Raji (cell line): ENCODE results near the gene UBE2S.

Experiments
- POLR2A ChIP-seq: IDR thresholded peaks from 2 replicates; pipeline ENCODE4 v1.6.1; 2011; ENCODE audit warnings: low read depth, low read length, control low read depth; ENCODE audit not compliant: insufficient read depth

The UBE2S gene

DNA sequence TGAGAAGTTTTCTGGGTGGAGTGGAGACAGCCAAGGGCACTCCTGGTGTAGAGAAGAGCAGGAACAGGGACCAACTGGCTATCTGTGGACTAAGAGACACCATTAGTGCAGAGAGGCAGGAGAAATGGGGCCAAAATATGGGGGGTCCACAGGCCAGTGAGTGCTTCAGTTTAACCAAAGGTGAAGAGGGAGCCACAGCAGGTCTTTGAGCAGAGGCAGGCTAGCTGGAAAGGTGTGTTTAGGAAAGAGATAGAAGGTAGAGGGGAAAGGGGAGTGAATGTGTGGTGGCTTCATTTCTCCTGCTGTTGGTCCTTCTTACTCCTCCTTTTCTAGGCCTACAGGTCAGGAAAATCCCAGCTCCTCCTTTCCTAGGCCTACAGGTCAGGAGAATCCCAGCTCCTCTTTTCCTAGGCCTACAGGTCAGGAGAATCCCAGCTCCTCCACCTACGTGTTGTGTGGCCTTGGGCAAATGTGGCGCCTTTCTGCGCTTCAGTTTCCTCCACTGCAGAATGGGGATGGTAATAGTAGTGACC is 25.0 kb downstream of the UBE2S start:
- TF ChIP-seq POLR2A, result no peak

DNA sequence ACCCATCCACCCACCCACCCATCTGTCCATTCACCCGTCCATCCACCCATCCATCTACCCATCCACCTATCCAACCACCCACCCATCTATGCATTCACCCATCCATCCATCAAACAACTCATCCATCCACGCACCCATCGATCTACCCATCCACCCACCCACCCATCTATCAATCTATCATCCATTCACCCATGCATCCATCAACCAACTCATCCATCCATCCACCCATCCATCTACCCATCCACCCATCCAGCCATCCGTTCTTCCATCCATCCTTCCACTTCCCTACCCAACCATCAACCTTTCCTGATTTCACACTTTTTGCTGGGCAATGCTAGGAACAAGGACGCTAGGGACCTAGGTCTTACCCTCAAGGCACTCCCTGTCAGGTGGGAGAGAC is 25.6 kb downstream of the UBE2S start:
- TF ChIP-seq POLR2A, result no peak

DNA sequence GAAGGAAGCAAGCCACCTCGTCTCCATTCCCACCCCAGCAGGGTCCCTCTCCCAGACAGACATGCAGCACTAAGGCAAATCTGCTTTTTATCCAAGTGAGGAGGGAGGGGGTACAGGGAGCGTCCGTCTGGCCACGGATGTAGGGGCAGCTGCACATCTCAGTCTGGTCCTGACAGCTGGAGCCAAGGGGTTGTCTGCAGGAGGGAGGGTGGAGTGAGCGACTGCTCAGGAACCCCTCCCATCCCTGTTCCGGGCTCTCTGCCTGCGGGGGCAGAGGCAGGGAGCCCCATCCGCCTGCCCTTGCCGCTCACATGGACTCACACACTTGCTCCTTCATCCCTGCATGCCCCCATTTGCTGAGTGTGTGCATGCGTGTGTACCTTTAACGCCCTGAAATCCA is 28.4 kb downstream of the UBE2S start:
- no peak for TF ChIP-seq POLR2A

DNA sequence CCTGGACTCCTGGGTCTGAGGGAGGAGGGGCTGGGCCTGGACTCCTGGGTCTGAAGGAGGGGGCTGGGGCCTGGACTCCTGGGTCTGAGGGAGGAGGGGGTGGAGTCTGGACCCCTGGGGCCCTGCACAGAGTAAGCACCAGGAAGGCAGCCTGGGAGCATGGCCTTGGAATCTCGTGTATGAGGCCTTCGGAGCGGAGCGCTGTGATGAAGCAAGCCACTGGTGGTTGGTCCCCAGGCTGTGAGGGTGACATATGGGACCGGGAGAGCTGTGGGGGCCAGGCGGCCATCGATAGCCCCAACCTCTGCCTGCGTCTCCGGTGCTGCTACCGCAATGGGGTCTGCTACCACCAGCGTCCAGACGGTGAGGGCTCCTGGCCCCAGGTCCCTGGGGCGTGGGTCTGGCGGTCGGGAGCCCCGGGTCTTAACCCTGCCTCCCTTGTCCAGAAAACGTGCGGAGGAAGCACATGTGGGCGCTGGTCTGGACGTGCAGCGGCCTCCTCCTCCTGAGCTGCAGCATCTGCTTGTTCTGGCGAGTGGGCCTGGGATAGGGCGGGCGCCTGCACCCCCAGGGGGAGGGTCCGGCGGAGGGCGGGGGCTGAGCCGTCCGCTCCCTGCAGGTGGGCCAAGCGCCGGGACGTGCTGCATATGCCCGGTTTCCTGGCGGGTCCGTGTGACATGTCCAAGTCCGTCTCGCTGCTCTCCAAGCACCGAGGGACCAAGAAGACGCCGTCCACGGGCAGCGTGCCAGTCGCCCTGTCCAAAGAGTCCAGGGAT is 30.0 kb downstream of the UBE2S start:
- no peak for TF ChIP-seq POLR2A

DNA sequence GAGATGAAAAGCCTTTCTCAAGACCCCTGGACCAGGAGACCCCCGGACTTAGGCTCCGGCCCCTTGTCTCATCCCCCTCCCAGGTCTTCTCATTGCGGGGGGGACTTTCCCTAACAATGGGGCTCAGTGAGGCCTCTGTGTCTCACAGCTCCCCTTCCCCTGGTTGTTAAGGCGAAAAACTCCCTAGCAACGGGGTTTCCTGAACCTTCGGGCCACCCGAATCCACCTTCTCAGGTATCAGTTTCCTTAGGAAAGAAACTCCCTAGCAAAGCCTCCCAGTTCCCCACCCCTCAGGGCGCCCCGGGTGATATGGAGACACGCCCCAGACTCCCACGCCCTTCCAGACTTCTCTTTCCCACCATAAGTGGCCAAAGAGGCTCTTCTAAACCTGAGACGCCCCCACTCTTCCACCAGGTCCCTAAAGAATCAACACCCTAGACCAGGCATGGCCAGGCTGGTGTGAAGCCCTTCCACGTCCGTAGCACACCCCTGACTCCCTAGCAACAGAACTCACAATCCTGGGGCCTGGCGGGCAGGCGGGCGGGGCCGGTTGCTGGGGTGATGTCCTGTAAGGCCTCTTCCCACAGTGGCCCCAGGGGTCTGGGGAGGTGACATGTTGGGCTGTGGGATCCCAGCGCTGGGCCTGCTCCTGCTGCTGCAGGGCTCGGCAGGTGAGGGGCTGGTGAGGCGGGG is 31.2 kb downstream of the UBE2S start, which contains the start of gene TMEM190:
TSS of gene TMEM190 (plus strand) at position 586 of the 693 bp plus-strand sequence. CDS start at position 614, 28 bp downstream.
- TF ChIP-seq POLR2A, result no peak

DNA sequence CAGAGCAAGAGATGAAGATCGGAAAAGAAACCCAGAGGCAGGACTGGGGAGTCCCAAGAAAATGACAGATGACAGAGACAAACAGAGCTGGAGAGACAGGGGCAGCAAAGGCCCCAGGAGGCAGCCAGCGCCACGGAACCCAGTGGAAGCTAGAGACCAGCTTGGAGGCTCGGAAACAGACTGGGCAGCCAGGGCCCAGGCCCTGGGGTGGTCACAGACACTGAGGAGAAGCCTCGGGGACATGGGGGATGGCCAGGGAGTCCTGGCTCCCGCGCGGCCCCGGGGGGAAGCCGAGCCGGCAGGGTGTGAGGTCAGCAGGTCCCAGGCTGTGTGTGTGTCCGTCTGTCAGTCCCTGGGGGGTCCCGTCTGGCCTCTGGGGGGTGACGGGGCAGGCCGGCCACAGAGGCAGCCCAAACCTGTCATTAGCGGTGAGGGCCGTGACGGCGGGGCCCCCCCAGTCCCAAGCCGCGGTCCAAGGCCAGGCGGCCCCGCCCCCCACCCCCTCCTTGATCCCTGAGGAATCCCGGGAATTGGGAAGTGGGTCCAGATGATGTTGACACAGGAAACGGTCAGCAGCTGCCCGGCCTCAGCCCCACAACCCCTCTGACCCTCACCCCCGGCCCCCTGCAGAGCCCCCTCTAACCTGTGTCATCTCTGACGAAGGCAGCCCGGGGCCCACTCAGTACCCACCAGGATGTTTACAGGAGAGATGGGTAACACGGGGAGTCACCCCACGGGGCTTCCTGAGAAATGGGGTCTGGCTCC is 33.4 kb downstream of the UBE2S start:
- TF ChIP-seq POLR2A, result no peak

DNA sequence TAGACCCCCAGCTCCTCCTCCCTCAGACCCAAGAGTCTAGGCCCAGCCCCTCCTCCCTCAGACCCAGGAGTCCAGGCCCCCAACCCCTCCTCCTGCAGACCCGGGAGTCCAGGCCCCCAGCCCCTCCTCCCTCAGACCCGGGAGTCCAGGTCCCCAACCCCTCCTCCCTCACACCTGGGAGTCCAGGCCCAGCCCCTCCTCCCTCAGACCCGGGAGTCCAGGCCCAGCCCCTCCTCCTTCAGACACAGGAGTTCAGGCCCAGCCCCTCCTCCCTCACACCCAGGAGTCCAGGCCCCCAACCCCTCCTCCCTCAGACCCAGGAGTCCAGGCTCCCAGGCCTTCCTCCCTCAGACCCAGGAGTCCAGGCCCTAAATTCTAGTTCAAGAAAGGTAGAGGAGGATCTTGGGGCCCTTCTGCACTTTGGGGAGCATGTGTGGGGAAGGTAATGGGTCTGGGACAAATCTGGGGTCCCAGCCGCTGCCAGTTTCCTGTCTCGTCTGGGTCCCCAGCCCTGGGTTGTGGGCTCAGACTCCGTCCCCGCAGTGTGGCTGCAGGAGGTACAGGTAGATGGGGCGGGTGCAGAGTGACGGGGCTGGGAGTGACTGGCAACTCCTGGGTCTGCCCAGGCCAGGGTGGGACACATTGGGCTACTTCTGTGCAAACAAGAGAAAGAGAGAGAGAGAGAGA is 34.1 kb downstream of the UBE2S start:
- TF ChIP-seq POLR2A, result no peak

DNA sequence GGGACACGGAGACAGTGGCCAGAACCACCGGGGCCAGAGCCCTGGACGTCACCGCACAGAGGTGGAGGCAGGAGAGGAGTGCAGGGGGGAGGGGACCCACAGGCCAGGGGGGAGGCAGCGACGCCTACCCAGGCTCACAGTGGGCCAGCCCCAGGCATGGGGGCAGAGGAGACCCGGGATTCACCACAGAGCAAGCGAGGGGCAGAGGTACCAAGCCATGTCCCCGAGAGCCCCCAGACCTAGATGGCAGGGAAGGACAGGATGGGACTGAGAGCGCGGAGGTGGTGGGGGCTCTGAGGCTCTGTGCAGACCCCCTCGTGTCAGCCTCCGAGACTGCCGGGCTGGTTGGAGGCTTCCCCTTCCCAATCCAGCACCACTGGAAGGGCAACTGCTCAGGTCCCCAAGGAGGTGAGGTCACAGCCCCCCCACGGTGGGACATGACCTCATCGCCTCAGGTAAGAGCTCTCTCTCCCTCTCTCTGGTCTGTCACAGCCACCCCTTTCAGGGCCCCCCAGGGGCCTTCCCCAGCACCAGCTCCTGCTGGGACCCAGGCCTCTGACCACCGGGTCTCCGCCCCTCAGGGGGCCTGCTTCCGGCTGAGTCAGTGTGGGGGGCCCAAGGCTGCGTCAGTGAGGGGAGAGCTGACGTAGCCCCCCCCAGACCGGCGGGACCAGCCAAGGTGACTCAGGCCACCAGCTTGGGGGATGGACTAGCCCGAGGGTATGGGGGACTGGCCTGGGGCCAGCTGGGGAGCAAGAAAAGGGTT is 35.1 kb downstream of the UBE2S start:
- 0 out of 2 replicates have a peak, but pooled peaks have one; percentile 15 for TF ChIP-seq POLR2A

DNA sequence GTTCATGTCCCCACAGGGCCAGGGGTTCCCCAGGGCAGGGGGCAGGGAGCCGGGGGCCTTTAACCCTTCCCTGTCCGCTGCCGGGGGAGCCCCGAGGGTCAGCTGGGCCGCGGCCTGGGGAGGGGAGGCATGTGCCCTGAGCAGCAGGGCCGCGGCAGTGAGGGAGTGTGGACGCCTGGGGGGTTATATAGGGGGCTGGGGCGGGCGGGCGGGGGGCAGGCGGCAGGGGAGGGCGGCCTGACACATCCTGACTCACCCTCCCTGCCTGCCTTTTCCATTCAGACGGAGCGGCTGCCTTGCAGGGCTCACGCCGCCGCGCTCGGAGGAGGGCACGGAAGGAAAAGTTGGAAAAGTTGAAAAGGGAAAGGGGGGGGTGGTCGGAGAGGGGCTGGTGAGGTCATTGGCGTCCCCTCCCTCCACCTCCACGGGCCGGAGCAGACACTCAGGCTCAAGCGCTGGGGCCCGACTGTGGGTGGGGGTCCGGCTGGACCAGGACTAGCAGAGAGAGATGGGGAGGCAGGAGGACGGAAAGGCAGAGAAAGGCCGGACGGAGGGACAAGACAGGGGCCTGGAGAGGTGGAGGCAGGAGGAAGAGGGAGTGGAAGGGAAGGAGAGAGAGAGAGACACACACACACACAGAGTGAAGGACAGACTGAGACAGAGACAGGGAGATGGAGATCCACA is 37.1 kb downstream of the UBE2S start, which contains the start of gene IL11:
TSS of gene IL11 (minus strand) at position 159 of the 684 bp plus-strand sequence. CDS start at position 6, 153 bp downstream.
- no peak for TF ChIP-seq POLR2A

DNA sequence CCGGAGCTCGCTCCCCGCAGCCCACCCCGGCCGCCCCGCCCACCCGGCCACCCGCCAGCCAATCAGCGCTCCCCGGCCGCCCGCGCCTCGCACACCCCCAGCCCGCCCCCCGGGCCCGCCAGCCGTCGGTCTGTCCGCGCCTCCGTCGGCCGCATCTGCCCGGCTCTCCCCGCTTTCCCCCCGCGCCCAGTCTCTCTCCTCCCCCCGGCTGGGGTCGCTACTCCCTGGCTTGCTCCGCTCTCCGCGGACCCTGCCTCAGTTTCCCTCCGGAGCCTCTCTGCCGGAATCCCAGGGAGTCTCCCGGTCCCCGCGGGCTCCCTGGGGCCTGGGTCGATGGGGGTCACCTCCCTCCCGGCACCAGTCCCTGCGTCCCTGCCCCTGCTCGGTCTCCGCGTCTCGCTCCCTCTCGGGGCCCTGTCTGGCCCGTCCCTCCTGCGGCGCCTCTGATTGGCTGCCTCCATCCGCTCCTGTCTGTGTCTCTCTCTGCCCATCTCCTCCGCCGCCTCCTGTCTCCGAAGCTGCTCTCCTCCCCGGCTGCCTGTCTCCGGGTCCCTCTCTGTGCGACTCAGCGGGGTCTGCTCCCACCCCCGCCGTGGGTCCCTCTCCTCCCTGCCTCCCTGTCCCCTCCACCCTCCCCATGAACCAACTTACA is 37.8 kb downstream of the UBE2S start:
- no peak for TF ChIP-seq POLR2A

DNA sequence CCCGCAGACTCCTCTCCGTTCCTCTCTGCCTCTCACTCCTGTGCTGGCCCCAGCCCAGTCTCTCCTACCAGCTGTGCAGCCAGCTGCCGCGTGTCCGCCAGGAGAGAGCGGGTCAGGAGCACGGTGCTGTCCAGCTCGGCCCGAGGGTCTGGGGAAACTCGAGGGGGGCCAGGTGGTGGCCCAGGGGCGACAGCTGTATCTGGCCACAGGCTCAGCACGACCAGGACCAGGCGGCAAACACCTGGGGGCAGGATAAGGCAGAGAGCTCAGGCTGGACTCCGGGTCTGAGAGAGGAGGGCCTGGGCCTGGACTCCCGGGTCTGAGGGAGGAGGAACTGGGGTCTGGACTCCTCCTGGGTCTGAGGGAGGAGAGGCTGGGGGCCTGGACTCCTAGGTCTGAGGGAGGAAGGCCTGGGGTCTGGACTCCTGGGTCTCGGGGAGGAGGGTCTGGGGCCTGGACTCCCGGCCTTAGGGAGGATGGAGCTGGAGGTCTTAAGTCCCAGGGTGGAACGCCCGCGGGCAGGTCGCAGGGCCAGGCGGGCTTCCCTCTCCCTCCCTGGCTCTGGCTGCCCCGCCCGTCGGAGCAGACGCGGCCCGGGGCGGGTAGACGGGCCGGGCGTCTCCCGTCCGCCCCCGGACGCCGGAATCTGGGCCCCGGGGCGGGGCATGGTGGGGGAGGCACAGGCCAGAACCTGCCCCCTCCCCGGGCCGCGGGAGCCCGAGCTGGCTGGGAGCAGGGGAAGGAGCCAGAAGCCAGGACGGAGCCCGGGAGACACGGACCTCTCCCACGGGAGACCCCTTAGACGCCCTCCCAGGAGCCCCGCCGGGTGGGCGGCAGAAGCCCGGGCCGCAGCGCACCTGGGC is 38.7 kb downstream of the UBE2S start:
- no peak for TF ChIP-seq POLR2A

DNA sequence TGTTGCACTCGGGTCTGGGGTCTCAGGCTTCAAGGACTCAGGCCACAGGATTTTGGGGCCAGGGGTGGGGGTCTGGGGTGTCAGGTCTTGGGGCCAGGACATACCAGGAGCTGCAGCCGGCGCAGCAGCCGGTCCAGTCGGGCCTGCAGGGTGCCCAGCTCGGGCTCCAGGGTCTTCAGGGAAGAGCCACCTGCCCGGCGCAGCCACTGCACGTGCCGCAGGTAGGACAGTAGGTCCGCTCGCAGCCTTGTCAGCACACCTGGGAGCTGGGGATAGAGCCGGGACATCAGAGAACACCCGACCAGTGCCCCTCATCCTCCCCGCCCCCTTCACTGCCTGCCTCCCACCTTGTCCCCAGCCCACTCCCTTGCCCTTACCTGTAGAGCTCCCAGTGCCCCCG is 39.5 kb downstream of the UBE2S start:
- TF ChIP-seq POLR2A, result no peak
